OCI-LY7 (cell line): ENCODE measurements around the gene TNS3. TPM values are rescaled to one million over a fixed set of nuclear protein-coding genes. Genes with fewer than 3 reads are reported as not detected.

Experiments
- BruUV-seq: library from RNA; stranded (reverse); fragments of 400-500 nt; replicated peaks from 2 replicates; lab custom pipeline; 2021; lab: Mats Ljungman, UMichigan
- CTCF ChIA-PET: fragments of 300-600 bp; sonication (Branson Sonifier 250); formaldehyde crosslinking; loops from one replicate; lab custom pipeline; 2022; ENCODE audit warnings: antibody characterized with exemption; ENCODE audit not compliant: unreplicated experiment; lab: Charles Lee
- POLR2A ChIA-PET: fragments of 300-600 bp; sonication (Branson Sonifier 250); formaldehyde crosslinking; loops from one replicate; lab custom pipeline; 2022; ENCODE audit warnings: antibody characterized with exemption; lab: Charles Lee
- DNase-seq: peaks from one replicate; pipeline ENCODE4 v3.0.0-alpha.2; 2015; ENCODE audit warnings: low spot score
- H2AFZ ChIP-seq: fragments of 200-600 bp; sonication (generic), shearing (Covaris generic); 2 replicates; pipeline ENCODE4 v1.6.1; 2014; ENCODE audit warnings: mild to moderate bottlenecking, antibody characterized with exemption, low read length, moderate library complexity
- H3K27ac ChIP-seq: fragments of 200-600 bp; sonication (generic); 2 replicates; pipeline ENCODE4 v1.5.1; 2014; ENCODE audit warnings: mixed run types, low read depth, mild to moderate bottlenecking, moderate library complexity, low read length, inconsistent platforms; ENCODE audit not compliant: poor library complexity, severe bottlenecking
- H3K36me3 ChIP-seq: fragments of 200-600 bp; sonication (generic); 2 replicates; pipeline ENCODE4 v1.6.1; 2014; ENCODE audit warnings: mild to moderate bottlenecking, antibody characterized with exemption, low read length, moderate library complexity, mixed read lengths; ENCODE audit not compliant: insufficient read depth
- H3K4me1 ChIP-seq: fragments of 200-600 bp; sonication (generic); 2 replicates; pipeline ENCODE4 v1.5.1; 2014; ENCODE audit warnings: mild to moderate bottlenecking, low read length; ENCODE audit not compliant: insufficient read depth, poor library complexity, severe bottlenecking
- H3K4me2 ChIP-seq: fragments of 200-600 bp; sonication (generic); 2 replicates; pipeline ENCODE4 v1.6.1; 2014; ENCODE audit warnings: mild to moderate bottlenecking, low read length
- H3K4me3 ChIP-seq: fragments of 200-600 bp; sonication (generic); 2 replicates; pipeline ENCODE4 v1.5.1; 2014; ENCODE audit warnings: mild to moderate bottlenecking, low read depth, low read length; ENCODE audit not compliant: poor library complexity, severe bottlenecking
- H3K79me2 ChIP-seq: fragments of 200-600 bp; sonication (generic); 2 replicates; pipeline ENCODE4 v1.6.1; 2016; ENCODE audit warnings: low read depth, mild to moderate bottlenecking, low read length, moderate library complexity, mixed read lengths; ENCODE audit not compliant: insufficient read depth
- H3K9me2 ChIP-seq: fragments of 200-600 bp; sonication (generic); 2 replicates; pipeline ENCODE4 v1.6.1; 2016; ENCODE audit warnings: mild to moderate bottlenecking, low read length, mixed read lengths; ENCODE audit not compliant: insufficient read depth
- H3K9me3 ChIP-seq: fragments of 200-600 bp; sonication (generic); 2 replicates; pipeline ENCODE4 v1.6.1; 2014; ENCODE audit warnings: mild to moderate bottlenecking, mixed run types, low read length, mixed read lengths
- H4K20me1 ChIP-seq: fragments of 200-600 bp; sonication (generic); 2 replicates; pipeline ENCODE4 v1.6.1; 2014; ENCODE audit warnings: mild to moderate bottlenecking, antibody characterized with exemption, low read length, moderate library complexity, mixed read lengths; ENCODE audit not compliant: insufficient read depth
- EZH2phosphoT487 ChIP-seq: fragments of 200-600 bp; sonication (generic); IDR thresholded peaks from 2 replicates; pipeline ENCODE4 v1.6.1; 2018; ENCODE audit warnings: low read depth, borderline replicate concordance, mild to moderate bottlenecking, mixed run types, antibody characterized with exemption, low read length, moderate library complexity, mixed read lengths
- intact Hi-C: fragments of 100-400 bp; cut with micrococcal nuclease; formaldehyde crosslinking; loops from one replicate; pipeline ENCODE4 v1.10.0; 2022; ENCODE audit not compliant: unreplicated experiment
- total RNA-seq, 2 experiments: library from RNA; depleted of rRNA in 1 of 2; stranded (reverse); fragments of >200 nt in 1 of 2; shearing (Covaris generic) in 1 of 2; gene quantifications; 2 replicates each; pipeline ENCODE4 v1.2.3, GENCODE V29; 2014 to 2022
- TF ChIP-seq, protein P1 (sequence below): fragments of 200-600 bp; sonication (generic); conservative IDR thresholded peaks from 2 replicates; pipeline ENCODE4 v1.5.1; 2014; ENCODE audit warnings: mild to moderate bottlenecking, antibody characterized with exemption, low read length, moderate library complexity, mixed read lengths

The TNS3 gene
- total RNA-seq, 2 experiments from 2014 or later: 9.5 to 42.1 TPM

DNA sequence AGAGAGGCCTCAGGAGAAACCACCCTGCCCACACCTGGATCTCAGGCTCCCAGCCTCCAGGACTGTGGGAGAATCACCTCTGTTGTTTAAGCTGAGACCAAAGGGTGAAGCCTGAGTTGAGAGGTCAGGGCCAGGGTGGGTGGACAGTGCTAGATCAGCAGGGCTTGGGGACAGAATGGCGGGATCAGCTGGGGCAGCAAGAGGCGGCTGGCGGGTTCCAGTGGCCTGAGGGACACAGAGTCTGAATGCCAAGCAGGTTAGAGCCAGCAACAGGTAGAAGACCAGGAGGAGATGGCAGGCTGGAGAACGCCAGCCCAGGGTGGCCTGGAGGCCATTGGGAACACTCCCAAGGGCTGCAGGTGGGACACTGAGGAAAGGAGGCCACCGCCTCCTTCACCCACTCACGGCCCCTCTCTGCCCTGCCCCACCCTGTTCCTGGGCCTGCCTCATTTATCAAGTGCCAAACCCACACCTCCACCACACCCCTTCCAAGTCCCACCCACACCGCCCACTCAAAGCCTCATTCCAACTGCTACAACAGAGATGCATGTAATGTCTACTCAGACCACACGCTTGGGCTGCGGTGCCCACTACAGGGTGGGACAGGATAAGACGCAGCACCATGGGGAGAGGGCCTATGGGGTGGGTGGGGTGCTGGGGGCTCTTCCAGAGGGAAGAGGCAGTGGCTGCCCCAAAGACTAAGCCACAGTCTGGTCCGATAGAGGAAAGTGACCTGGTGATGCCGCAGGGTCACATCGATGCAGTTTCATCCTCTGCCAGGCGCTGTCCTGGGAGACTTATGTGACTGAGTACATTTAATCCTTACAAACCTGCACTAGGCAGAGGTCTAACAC lies 173.9 kb downstream of the TNS3 start:
- no peak for TF ChIP-seq EZH2phosphoT487
- TF ChIP-seq, protein P1, sequence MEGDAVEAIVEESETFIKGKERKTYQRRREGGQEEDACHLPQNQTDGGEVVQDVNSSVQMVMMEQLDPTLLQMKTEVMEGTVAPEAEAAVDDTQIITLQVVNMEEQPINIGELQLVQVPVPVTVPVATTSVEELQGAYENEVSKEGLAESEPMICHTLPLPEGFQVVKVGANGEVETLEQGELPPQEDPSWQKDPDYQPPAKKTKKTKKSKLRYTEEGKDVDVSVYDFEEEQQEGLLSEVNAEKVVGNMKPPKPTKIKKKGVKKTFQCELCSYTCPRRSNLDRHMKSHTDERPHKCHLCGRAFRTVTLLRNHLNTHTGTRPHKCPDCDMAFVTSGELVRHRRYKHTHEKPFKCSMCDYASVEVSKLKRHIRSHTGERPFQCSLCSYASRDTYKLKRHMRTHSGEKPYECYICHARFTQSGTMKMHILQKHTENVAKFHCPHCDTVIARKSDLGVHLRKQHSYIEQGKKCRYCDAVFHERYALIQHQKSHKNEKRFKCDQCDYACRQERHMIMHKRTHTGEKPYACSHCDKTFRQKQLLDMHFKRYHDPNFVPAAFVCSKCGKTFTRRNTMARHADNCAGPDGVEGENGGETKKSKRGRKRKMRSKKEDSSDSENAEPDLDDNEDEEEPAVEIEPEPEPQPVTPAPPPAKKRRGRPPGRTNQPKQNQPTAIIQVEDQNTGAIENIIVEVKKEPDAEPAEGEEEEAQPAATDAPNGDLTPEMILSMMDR: no peak
- no peak overlapping the region for H2AFZ ChIP-seq
- intact Hi-C loops: no loop called here
- POLR2A ChIA-PET: no interaction called here
- H3K4me1 ChIP-seq: no peaks in the 10 kb centered on the region
- H3K36me3 ChIP-seq: no peaks in the 10 kb centered on the region
- H3K9me3 ChIP-seq: no peaks in the 10 kb centered on the region
- no peaks in the 10 kb centered on the region for H4K20me1 ChIP-seq
- H3K4me2 ChIP-seq: no peak overlapping the region
- no peak overlapping the region for H3K27ac ChIP-seq
- CTCF ChIA-PET: no interaction called here
- no peak for DNase-seq
- BruUV-seq: no TSS peak
- no peaks in the 10 kb centered on the region for H3K9me2 ChIP-seq
- H3K79me2 ChIP-seq: no peaks in the 10 kb centered on the region
- H3K4me3 ChIP-seq: no peak overlapping the region

DNA sequence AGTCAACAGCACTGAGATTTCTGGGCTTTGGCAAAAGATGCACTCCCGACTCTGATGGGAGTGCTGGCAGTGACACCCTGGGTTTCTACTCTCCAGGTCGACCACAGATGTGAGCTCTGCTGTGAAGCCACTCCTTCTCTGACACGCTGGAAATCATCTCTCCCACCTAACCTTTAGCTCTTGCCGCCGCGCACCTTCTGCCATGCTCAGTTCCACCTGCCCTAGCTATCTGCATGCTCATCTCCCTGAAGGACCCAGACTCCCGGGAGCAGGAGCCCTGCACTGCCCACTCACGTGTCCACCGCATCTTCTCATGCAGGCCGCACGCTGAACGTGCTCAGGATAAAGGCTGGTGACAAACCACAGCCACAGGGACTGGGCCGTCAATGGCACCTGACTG lies 174.8 kb downstream of the TNS3 start:
- H3K36me3 ChIP-seq: no peaks in the 10 kb centered on the region
- H3K9me2 ChIP-seq: no peaks in the 10 kb centered on the region
- H3K4me1 ChIP-seq: no peaks in the 10 kb centered on the region
- H3K9me3 ChIP-seq: no peaks in the 10 kb centered on the region
- DNase-seq: no peak
- TF ChIP-seq EZH2phosphoT487: no peak
- TF ChIP-seq, protein P1: no peak
- no peaks in the 10 kb centered on the region for H4K20me1 ChIP-seq
- intact Hi-C loops: no loop called here
- no peaks in the 10 kb centered on the region for H3K79me2 ChIP-seq
- no peak overlapping the region for H3K4me2 ChIP-seq
- H3K4me3 ChIP-seq: no peak overlapping the region
- H2AFZ ChIP-seq: no peak overlapping the region
- no TSS peak for BruUV-seq
- CTCF ChIA-PET: no interaction called here
- no peak overlapping the region for H3K27ac ChIP-seq
- POLR2A ChIA-PET: no interaction called here

DNA sequence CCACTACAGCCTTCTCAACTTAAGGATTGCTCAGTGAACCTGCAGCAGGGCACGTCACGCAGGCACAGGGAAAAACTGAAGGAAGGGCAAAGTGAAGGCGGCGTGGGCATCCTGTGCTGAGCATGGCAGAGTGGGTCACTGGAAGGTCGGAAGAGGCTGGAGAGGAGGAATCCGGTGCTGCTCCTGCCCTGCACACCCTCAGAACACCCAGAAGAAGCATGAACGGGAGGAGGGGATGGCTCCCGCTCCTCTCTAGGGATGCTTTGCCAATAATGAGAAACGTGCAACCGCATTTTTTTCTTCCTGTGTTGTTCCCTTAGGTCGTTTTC lies 175.1 kb downstream of the TNS3 start:
- BruUV-seq: no TSS peak
- TF ChIP-seq, protein P1: no peak
- no peak for TF ChIP-seq EZH2phosphoT487
- no peak for DNase-seq
- Histone ChIP-seq H3K4me2 (no peak overlapping the region), H3K36me3 (no peaks in the 10 kb centered on the region), H3K9me3 (no peaks in the 10 kb centered on the region), H2AFZ (no peak overlapping the region), H3K9me2 (no peaks in the 10 kb centered on the region), H3K4me3 (no peak overlapping the region), H3K79me2 (no peaks in the 10 kb centered on the region), H3K4me1 (no peaks in the 10 kb centered on the region), H3K27ac (no peak overlapping the region), H4K20me1 (no peaks in the 10 kb centered on the region)
- POLR2A ChIA-PET: no interaction called here
- intact Hi-C loops: no loop called here
- CTCF ChIA-PET: no interaction called here
